ENCODE data around the gene KPNB1.

Gene KPNB1

DNA sequence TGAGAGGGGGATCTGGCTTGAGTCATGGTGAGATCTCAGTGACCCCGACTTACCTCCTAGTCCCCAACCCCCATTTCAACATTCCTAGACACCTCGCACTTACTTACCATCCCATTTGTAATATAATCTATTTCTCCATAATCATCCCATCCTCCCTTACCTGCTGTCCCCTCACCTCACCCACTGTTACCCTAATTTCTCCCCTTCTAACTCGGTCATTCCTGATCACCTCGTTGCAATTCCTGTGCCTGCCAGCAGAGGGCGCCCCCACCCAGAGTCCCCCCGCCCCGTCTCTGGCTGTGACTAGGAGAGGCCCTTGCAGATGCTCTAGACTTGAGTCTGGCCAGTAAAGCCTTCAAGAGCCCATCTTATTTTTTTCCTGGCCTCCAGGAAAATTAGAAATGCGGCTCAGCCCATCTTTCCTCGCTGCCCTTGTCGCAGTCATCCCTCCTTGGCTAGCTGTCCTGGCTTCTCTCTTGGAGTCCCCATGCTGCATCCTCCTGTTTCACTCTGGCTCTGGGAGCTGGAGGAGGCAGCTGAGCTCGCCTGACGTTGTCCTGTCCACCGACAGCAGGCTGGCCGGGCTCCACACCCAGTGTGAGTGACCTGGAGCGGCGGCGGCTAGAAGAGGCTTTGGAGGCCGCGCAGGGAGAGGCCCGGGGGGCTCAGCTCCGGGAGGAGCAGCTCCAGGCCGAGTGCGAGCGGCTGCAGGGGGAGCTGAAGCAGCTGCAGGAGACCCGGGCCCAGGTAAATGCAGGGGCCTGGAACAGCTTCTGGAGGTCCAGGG, 49.2 kb downstream of the KPNB1 start:
- peak; percentile 86 for DNase-seq

DNA sequence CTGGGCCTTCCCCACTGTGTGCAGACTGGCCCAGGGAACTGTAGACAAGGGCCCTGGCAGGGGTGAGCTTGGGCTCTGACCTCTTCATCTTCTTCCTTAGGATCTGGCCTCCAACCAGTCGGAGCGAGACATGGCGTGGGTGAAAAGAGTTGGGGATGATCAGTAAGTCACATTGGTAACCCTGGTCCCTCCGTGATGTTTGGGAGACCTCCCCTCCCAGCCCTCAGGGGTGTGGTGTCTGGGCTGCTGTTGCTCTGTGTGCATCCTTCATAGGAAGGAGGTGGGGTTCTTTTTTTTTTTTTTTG, 49.8 kb downstream of the KPNB1 start:
- DNase-seq, result no peak

DNA sequence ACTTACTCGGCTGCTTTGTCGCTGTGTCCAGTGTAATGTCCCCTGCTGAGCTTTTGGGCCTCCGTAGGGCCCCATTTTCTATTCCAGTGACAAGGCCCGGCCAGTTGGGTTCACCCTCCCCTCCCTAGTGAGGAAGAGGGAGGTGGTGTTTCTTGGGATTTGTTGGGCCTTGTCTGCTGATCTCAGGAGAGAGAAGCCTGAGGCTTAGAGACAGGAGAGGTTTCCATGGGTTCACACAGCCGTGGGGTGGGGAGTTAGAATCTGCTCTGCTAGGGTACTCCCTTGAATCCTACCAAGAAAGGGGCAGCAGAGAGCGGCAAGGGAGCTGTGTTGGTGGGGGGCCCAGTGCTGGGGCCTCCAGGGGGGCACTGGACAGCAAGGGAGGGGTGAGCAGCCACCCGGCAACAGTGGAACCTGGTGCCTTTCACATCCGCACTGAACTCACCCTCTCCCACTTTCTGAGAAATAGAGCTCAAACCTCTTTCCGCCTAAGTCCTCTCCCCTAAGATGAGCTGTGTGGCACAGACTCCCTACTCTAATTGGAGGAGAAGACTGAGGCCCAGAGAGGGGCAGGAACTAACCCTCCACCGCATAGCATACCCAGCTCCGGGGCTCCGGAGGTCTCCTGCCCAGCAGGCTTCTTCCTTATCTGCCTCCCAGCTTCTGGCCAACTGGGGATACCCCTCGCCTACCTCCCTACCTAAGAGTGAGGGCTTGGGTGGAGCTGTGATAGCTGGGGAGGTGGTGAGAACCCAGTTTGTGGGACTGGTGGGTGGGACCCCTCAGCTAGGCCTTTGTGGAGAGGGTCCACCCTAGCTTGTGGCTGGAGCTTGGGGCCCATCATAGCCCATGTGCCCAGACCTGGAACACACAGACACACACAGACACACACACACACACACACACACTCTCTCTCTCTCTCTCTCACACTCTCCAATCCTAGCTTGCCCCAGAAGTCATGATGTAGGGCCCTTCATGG, 51.0 kb downstream of the KPNB1 start:
- DNase-seq, result peak; percentile 80

DNA sequence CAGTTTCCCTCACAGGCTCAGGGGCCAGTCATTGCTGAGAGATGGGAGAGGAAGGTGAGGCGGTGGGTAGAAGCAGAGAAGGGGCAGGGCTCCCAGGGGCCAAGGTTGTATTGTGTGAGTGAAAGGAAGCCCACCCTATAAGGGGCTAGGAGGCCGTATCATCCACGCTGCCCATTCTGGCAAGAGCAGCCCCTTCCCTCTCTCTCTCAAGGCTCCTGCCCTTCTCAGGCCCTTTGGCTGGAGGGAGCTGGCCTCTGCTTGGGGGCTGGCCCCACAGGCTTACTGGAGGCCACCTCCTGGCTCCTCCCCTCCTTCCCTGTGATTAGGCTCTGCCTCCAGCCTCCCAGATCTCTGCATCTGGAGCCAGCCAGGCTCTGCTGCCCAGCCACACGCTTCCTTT, 51.9 kb downstream of the KPNB1 start:
- no peak for DNase-seq

DNA sequence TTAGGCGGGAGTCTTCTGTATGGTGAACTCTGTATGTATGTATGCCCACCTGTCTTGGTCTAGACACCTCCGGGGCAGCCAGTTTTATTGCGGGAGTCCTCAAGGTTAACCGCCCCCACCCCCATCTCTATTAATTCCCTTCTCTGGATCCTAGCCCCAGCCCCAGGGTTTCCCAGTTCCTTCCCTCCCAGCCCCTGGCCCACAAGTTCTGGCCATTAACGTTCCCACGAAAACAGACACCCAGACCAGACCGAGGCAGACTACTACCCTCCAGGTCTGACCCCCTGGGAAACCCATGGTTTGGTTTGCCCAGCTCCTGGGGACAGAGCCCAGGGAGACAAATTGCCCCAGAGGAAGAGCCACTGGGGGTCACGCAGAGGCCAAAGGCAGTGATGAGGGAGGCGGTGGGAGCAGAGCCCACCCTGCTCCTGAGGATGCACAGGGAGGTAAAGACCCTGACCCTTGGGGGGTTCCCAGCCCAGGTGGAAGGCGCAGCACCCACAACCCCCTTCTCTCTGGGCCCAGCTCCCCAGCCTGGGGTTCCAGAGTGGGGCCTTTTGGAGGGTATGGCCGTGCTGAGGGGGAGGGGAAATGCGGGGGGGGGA, 52.8 kb downstream of the KPNB1 start:
- DNase-seq, result no peak

DNA sequence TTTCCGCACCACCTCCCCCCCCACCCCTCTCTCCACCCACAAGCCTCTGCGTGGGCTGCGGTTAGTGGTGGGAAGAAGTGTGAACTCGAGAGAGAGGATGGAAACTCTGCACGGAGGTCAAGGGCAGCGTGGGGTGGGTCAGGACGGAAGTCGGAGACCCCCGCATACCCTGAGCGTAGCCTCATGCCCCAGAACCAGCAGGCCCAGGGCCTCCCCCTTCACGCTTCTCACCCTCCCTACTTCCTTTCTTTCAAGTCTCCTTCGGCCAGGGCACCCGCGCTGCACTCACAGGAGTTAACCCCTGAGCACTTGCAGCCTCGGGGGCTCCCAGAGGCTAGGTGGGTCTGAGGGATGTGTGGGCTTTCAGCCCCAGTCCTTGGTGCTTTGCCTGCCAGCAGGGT, 53.5 kb downstream of the KPNB1 start:
- no peak for DNase-seq

DNA sequence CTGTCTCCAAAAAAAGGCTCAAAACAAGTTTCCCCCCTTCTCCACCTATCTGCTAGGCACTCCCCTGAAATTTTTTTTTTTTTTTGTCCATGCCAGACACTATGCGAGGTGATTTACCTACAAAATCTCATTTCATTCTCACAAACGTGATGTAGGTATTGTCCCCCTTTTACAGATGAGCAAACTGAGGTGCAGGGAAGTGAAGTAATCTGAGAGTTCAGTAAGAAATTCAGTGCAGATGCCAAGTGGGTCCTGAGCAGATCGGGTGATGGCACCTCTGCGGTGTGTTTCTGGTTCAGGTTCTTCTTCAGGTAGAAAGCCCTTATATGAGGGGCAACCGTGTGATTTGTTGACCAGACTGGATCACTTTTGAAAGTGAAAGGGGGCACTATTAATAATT, 54.0 kb downstream of the KPNB1 start:
- no peak for DNase-seq

DNA sequence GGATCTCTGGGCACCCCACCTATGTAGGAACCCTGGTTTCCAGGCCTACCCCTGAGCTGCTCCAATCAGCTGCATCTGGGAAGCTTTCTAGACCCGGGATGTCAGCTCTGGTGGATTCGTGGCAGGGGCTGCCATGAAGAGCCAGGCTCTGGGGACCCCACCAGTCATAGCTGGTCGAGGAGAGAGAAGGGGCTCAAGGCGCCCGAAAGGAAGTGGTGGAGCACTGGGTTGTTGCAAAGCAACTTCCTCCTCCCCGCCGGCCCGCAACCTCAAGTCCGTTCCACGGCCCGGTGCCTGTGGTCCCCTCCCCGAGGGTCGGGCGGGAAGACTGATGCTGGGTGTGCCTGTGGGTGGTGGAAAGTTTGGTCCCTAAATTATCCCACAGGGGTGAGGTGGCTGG, 54.4 kb downstream of the KPNB1 start:
- DNase-seq, result no peak

DNA sequence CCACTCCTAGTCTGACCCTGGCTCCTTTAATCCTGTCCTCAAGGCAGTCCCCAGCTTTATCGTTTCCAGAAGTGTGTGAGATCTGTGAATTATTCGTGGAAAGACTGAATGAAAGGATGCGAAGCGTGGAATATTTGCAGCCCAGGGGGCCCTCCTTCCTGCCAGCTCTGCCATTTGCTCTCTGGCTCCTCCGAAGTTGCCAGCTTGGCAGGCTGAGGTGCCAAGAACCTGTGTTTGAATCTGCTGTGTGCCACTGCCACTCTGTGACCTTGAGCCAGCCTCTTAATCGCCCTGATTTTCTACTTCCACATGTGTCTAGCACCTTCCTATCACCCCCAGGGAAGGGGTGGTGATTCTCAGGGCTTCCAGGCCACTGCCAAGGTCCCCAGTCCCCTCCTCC, 55.0 kb downstream of the KPNB1 start:
- DNase-seq, result no peak

DNA sequence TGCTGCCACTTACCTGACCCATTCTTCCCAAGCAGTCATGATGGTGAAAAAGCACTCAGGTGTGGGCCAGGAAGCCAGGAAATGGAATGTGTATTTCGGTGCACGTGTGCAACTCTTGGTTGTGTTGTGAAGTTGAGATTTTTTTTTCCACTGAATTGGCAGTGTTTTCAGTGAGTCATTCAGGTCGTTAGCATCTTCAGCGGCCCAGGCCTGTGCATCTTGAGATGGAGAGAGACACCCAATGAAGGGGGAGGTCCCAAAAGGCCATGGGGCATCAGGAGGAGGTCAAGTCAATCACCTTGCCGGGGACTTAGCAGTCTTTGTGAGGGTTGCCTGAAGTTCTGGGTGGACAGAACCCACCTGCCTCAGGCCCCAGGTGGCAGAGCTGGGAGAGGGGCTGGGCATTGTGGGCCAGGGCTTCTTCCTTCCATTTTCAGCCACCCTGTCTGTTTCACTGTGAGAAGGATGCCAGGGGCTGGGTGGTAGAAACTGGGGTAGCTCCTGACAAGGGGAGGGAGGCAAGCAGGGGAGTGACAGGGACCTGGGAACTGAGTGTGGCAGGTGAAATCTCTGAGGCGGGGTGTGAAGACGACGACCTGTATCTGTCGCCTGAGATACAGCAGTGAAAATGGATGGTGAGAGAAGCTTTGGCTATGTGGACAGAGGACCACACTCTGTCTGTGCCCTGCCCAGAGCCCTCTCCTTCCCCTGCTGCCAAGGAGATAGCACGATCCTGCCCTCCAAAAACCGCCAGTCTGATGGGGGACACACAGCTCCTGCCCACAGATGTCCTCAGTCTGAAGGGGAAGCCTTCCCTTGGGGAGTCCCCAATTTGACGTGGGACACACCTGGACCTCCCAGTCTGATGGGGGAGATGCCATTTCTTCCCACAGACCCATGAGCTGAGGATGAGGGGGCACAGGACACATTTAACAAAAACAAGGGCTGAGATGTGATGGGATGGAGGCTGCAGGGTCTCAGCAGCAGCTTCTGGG, 56.1 kb downstream of the KPNB1 start:
- peak; percentile 85 for DNase-seq

DNA sequence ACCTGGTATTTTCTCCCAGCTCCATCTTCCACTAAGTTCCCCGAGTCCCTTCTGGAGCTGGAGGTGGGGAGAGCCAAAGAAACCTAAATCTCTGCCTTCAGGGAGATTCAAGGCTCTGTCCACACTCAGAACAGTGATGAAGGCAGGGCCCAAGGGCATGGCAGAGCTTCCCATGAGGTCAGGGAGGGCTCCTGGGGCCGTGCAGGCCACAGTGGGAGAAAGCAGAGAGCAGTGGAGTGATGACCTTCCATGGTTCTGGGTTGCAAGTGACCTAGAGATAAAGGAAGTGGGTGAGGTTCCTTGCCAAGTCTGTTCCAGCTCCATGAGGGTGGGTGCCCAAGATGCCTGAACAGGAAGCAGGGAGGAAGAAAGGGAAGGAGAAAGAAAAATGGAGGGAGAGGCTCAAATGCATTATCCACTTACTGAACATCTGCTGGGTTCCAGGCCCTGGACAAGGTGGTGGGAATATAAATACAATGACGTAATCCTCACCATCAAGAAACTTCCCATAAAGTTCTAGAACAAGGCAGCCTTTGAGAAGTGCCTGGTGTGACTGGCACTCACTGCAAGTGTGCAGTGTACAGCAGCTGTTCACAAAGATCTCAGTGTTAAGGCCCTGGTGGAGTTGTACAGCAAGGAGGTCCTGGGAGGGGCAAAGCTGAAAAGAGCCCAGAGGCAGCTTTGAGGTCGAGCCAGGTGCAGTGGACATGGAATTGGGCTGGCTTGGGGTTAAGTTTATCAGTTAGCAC, 57.5 kb downstream of the KPNB1 start:
- no peak for DNase-seq

DNA sequence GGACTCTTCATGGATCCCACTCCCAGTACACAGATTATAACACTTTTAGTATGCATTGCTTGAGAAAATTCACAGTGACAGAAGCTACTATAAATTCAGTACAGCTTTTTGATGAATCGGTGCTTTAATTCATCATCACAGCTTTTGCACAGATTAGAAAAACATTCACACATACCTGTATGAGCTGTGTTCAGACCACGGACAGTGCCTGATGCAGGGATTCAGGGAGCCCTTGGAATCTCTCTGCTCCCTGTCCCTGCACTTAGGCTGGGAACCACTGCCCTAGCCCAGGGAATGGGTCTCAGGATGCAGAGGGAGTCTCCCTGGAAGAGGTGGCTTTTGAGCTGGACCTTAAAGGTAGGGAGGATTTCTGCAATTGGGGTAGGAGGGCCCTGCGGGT, 58.2 kb downstream of the KPNB1 start:
- DNase-seq, result no peak

DNA sequence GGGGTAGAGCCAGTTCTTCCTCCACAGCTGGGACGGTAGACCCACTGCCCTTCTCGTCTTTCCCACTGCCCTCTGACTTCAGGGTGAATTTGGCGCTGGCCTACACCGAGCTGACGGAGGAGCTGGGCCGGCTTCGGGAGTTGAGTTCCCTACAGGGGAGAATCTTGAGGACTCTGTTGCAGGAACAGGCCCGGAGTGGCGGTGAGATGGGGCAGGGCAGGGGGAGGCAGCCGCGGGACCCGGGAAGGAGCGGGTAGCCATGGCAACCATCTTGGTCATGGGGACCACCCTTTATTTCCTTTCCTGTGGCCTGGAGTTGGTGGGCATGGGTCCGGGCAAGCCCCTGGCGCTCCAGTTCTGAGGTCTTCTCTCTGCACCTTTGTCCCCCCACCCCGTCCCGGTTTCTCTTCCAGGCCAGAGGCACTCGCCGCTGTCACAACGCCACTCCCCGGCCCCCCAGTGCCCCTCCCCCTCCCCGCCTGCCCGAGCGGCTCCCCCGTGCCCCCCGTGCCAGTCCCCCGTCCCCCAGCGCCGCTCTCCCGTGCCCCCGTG, 58.7 kb downstream of the KPNB1 start:
- DNase-seq, result no peak

DNA sequence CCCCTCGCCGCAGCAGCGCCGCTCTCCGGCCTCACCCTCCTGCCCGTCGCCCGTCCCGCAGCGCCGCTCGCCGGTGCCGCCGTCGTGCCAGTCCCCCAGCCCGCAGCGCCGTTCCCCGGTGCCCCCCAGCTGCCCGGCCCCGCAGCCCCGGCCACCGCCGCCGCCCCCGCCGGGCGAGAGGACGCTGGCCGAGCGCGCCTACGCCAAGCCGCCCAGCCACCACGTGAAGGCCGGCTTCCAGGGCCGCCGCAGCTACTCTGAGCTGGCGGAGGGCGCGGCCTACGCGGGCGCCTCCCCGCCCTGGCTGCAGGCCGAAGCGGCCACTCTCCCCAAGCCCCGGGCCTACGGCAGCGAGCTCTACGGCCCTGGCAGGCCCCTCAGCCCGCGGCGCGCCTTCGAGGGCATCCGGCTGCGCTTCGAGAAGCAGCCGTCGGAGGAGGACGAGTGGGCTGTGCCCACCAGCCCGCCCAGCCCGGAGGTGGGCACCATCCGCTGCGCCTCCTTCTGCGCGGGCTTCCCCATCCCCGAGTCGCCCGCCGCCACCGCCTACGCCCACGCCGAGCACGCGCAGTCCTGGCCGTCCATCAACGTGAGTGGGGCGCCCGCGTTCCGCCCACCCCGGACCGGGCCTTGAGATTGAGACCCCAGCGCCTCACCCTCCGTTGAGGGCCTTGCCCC, 59.3 kb downstream of the KPNB1 start:
- no peak for DNase-seq

DNA sequence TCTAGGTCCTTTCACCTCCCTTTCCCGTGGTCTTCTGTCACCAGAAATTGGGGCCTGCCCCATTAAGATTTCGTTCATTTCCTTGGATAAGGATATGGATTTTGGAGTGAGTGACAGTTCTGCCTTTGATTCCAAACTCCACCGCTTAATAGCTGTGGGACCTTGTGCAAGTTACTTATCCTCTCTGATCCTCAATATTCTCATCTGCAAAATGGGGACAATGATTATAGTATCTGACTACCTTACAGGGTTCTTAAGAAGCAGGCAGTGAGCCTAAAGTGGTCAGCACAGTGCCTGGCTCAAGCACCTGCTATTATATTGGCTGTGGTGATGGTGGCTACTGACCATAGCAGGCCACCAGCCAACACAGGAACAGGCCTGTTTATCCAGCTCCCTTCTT, 59.9 kb downstream of the KPNB1 start:
- DNase-seq, result no peak

DNA sequence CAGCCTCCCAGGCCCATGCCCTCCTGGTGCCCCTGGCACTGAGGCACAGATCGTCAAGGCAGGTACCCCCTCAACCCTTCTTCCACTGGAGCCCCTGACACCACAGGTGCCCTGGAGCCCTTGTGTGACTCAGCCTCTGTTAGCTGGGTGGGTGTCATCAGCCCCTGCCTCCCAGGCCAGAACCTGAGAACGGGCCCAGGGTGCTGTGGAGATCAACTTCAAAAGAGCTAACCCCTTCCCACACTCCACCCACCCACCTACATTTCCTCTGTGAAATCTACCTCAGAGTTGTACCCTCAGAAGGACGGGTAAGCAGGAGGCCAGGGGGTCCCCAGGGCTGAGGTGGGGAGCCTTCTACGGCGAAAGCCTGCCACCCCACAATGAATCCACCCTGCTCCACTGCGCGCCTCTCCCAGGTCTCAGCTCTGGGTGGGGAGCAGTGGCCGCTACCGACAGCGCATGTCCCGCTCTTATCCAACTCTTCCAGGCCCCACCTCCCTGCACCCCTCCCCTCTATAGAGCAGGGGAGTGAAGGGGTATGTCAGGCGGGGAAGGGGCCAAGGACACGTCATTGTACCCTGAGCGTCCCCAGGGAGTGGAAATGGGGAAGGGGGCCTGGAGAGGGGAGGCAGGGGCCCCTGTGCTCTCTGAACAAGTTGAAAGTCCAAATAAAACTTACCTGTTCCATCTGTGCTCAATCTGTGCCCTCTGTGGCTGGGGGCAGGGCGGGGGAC, 61.8 kb downstream of the KPNB1 start:
- DNase-seq, result no peak

DNA sequence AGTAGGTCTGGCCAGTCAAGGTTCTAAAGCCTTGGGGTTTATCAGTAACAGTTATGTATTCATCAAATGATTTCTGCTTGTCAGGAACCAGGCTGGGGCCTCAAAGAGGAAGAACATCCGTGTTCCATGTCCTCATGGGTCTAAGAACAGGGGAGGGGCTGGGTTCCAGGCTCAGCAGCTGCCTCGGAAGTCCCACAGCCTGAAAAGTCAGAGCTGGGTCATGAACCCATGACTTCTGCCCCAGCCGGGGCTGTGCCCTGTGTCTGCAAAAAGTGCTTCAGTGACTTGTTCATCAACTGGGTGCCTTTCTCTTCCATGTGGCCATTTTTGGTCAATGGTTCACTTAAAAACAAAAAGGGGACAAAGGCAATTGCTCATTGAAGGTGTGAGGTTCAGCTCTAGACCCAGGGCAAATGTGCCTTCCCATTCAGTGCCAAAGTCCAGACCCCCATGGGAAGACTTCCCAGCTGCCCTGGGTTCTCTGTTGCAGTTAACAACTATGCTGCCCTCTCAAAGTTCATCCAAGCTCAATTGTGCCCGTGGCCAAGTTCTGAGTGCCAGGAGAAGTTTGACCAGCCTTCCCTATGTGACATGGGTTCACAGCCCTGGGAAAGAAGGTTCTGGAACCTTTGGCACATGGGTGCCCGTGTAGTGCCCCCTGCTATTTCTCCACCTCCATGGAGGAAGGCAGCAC, 62.8 kb downstream of the KPNB1 start:
- DNase-seq, result no peak

DNA sequence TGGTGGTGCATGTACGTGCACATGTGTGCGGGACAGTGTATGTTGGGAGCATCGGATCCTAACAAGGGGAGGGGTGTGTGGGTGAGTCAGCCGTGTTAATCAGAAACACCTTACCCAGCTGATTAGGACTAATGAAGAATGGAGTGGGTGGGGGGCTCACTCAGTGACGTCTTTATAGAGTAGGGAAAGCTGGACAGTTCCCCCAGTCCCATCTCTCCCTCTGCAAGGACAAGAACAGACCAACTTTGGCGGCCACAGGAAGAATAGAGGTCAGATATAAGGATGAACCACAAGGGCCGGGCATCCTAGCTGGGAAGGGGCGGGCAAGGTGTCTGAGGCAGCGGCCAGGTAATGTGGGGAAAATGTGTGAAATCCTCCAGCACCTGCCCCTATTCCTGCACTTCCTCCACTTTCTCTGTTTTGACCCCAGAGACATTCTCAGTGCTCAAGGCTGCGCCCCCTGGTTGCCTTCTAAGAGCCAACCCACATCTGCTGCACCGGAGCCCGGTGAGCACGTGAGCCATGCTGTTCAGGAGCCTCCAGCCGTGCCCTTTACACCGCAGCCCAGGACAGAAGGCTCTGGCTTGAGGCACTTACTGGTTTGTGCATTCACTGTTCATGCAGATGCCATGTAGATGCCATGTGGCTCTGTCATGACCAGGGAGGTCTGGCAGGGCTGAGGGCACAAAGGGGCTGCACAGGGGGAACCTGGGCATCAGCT, 64.4 kb downstream of the KPNB1 start:
- no peak for DNase-seq
